ENCODE measurements around the gene BAZ2A. TPM values are rescaled to one million over a fixed set of nuclear protein-coding genes. Genes with fewer than 3 reads are reported as not detected.
"Not testable (repeated sequence)": the region's sequence is repeated elsewhere in the genome, so short reads cannot be mapped to it uniquely, and the experiment has no call there.

Gene BAZ2A
- 98.2 and 101 TPM in 2 replicates for total RNA-seq

GRCh38 chr12:56630180-56630632 lies at the start of gene BAZ2A:
Gene BAZ2A, minus strand, starts transcription at chr12:56630326. Its CDS starts 12,796 bp downstream, at chr12:56617530.
- intact Hi-C loops (cut with micrococcal nuclease), result loop anchor here (5.0 to 10.0 kb wide), 5 partner anchors 295 to 1125 kb away; partner anchors contain the start of genes CDK4, IL23A, MARCHF9 and NAB2

GRCh38 chr12:56678852-56679251 lies 48.7 kb upstream of the BAZ2A start:
- intact Hi-C loops (cut with micrococcal nuclease), result no loop called here

DNA sequence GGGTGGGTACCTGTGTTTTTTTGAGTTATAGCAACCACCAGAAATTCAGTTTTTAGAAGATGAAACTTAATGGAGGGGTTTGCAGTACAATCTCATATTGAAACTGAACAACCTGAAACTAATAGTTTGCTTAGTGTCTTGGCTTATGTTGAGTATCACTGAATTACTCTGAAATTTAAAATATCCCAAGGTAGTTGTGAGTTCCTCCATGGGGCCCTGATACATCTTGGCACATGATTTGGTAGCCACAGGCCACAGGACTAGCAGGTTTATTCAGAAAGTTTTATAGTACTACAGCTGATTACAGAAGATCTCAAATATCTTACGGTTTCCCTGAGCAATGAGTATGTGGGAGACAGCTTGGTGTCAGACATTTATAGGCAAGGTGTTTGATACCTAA lies 47.6 kb upstream of the BAZ2A start:
- intact Hi-C loops (cut with micrococcal nuclease), result no loop called here

DNA sequence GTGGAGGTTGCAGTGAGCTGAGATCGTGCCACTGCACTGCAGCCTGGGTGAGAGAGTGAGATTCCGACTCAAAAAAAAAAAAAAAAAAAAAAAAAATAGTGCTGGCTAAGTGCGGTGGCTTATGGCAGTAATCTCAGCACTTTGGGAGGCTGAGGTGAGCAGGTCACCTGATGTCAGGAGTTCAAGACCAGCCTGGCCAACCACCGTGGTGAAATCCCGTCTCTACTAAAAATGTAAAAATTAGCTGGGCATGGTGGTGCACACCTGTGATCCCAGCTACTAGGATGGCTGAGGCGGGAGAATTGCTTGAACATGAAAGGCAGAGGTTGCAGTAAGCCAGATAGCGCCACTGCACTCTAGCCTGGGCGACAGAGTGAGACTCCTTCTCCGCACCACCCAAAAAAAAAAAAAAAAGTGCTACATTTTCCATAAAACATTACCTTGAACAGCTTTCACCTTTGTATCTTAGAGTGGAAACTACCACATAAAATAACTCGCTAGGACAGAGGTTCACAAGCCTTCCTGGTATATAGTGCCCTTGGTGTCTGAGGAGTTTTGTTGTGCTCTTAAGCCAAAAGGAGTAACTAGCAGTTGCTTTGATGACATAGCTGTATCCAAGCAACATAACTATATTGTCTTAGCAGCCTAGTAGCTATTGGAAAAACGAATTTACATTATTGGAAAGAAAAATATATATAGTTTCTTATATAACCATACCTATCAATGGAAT lies 46.9 kb upstream of the BAZ2A start:
- intact Hi-C loops (cut with micrococcal nuclease), result no loop called here

GRCh38 chr12:56671608-56672007 lies 41.5 kb upstream of the BAZ2A start:
- intact Hi-C loops (cut with micrococcal nuclease), result no loop called here

GRCh38 chr12:56670836-56671235 lies 40.7 kb upstream of the BAZ2A start:
- intact Hi-C loops (cut with micrococcal nuclease), result no loop called here

GRCh38 chr12:56668197-56668457 lies 38.0 kb upstream of the BAZ2A start:
- intact Hi-C loops (cut with micrococcal nuclease), result no loop called here

DNA sequence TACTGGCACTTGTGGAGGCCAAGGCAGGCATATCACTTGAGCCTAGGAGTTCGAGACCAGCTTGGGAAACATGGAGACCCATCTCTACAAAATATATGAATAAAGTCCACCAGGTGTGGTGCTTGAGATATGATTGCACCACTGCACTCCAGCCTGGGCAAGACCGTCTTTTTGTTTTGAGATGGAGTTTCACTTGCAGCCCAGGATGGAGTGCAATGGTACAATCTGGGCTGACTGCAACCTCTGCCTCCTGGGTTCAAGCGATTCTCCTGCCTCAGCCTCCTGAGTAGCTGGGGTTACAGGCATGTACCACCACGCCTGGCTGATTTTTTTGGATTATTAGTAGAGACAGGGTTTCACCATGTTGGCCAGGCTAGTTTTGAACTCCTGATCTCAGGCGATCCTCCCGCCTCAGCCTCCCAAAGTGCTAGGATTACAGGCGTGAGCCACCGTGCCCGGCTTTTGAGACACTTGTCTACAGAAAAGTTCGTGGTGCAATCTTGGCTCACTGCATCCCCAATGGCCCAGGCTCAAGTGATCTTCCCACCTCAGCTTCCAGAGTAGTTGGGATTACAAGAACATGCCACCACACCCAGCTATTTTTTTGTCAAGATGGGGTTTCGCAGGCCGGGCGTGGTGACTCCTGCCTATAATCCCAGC lies 32.0 kb upstream of the BAZ2A start:
- intact Hi-C loops (cut with micrococcal nuclease), result no loop called here

DNA sequence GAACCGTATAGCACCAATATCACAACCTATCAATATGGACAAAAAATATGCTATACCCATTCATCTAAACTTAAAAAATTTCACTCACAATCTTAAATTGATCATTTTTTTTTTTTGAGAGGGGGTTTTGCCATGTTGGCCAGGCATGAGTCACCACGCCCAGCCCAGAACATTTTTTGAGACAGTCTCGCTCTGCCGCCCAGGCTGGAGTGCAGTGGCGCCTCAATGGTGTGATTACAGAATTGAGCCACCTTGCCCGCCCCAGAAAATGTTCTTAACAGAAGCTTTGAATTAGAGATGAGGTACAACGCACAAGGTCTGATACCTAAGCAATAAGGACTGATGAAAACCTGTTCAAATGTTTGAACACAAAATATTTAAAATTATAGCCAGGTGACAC lies 31.4 kb upstream of the BAZ2A start:
- intact Hi-C loops (cut with micrococcal nuclease), result no loop called here

GRCh38 chr12:56658921-56659320 lies 28.8 kb upstream of the BAZ2A start:
- intact Hi-C loops (cut with micrococcal nuclease), result no loop called here

DNA sequence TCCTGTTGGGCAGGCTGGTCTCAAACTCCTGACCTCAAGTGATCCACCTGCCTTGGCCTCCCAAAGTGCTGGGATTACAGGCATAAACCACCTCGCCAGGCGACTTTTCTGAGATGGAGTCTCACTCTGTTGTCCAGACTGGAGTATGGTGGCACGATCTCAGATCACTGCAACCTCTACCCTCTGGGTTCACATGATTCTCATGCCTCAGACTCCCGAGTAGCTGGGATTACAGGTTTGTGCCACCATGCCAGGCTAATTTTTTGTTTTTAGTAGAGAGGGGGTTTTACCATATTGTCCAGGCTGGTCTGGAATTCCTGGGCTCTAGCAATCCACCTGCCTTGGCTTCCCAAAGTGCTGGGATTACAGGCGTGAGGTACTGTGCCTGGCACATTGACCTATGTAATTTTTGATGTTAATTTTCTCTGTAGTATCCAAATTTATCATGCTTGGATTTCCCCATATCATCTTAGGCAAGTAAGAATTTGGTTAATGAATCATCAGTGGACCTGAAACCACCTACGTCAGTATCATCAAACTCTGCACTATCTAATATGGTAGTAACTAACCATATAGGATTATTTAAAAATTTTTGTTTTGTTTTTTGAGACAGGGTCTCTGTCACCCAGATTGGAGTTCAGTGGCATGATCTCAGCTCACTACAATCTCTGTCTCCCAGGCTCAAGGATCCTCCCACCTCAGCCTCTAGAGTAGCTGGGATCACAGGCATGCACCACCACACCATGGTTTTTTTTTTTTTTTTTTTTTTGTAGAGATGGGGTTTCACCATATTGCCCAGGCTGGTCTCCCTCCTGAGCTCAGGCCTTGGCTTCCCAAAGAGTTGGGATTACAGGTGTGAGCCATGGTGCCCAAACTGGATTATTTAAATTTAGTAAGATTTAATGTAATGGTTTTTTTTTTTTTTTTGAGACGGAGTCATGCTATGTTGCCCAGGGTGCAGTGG lies 27.6 kb upstream of the BAZ2A start:
- intact Hi-C loops (cut with micrococcal nuclease), result no loop called here

- intact Hi-C loops (cut with micrococcal nuclease), result not testable (repeated sequence)
These were observed 23.7 kb upstream of the BAZ2A start for GRCh38 chr12:56653781-56654180.

DNA sequence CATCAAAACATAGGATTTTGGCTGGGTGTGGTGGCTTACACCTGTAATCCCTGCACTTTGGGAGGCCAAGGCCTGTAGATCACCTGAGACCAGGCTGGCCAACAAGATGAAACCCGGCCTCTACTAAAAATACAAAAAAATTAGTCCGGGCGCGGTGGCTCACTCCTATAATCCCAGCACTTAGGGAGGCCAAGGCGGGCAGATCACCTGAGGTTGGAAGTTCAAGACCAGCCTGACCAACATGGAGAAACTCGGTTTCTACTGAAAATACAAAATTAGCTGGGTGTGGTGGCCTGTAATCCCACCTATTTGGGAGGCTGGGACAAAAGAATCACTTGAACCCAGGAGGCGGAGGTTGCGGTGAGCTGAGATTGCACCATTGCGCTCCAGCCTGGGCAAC lies 17.9 kb upstream of the BAZ2A start:
- intact Hi-C loops (cut with micrococcal nuclease), result not testable (repeated sequence)

- intact Hi-C loops (cut with micrococcal nuclease), result loop anchor here (1.0 to 2.0 kb wide), 5 partner anchors 10 to 105 kb away; partner anchors contain the start of genes NACA and PTGES3
These were observed 15.8 kb upstream of the BAZ2A start, which contains the start of gene ATP5F1B for GRCh38 chr12:56645717-56646446. Gene ATP5F1B, minus strand, starts transcription at chr12:56645984. Its CDS starts 21 bp downstream, at chr12:56645963.

GRCh38 chr12:56645201-56645716 lies 15.1 kb upstream of the BAZ2A start:
- intact Hi-C loops (cut with micrococcal nuclease), result no loop called here

GRCh38 chr12:56644654-56645053 lies 14.5 kb upstream of the BAZ2A start:
- intact Hi-C loops (cut with micrococcal nuclease), result no loop called here

GRCh38 chr12:56641219-56641618 lies 11.1 kb upstream of the BAZ2A start:
- intact Hi-C loops (cut with micrococcal nuclease), result no loop called here

DNA sequence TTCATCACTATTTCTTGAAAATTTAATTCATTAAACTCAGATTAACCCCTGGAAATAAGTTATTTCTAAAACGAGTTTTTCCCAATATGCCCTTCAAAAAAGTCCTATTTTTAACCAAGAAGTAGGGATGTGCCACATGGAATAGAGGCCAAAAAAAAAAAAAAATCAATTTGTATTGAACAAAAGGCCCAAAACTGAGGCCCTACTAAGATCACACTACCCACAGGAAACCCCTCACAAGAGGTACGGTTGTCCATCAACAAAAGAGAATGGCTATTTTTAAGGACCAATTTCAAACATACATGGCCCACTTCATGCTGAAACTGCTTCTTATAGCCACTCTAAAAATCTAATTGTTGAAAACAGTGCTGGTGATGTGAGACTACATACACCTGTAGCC lies 7.5 kb upstream of the BAZ2A start:
- intact Hi-C loops (cut with micrococcal nuclease), result loop anchor here (2.0 to 10.0 kb wide), 9 partner anchors 51 to 1117 kb away; partner anchors contain the start of genes CDK4, ESYT1, IL23A and MARCHF9

DNA sequence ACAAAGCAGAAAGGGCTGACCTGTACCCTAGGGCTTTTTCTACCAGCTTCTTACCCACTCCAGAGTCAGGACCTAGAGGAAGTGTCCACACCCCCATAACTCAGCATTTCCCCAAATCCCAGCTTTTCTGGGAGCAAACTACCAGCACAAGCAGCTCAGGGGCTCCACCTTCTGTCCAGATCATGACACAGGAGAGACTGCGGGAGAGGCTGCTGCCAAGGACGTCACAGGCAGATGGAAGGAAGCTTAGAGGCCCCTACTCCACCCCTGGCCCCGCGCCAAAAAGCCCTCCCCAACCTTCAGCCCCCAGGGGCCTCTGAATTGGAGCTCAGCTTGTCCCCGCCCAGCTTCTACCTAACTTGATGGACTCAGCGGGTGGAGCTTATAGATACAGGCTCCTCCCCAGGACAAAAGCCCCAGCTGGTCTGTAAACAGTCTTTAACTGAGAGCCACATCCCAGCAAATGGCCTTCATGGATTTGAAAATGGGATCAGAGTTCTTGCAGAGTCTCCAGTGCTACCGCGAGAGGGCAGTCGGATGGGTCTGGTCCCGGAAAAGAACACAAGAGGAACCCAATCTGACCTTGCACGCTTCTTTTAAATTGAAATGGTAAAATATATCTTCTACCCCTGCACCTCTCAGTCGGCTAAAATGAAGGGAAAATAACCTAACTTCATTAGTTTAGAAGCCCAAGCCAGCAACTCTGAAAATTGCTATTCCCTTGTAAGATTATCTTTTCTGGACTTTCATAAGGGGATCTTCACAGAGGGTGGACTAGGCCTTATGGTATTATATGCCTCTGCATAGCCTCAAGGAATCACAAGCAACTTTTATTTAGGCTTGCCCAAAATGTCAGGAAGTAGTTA lies 6.8 kb upstream of the BAZ2A start:
- intact Hi-C loops (cut with micrococcal nuclease), result loop anchor here (1.0 to 10.0 kb wide), 11 partner anchors 9 to 1118 kb away; partner anchors contain the start of genes CDK4, ESYT1, IL23A and MARCHF9

All from T-helper 2 cell treated with Interferon-gamma antibody and Interleukin-4, amounts not matched to agents 100 ng/mL and 5 ng/mL, for 36 hours (primary cell).